Lung (tissue), 12 donors: ENCODE measurements around the gene CD164L2. TPM values are rescaled to one million over a fixed set of nuclear protein-coding genes. Genes with fewer than 3 reads are reported as not detected.

Source experiments
- ATAC-seq: fragments of 200-7000 bp; cut with Tn5 transposase; one replicate; pipeline ENCODE4 v1.9.1; 2020; ENCODE audit warnings: moderate number of reproducible peaks; ENCODE audit not compliant: insufficient read depth, low FRiP score
- DNase-seq, 3 donors: peaks; one replicate each; pipeline ENCODE4 v3.0.0-alpha.2; 2013 to 2017
- H3K27ac ChIP-seq, 2 donors: one replicate each; pipeline ENCODE4 v1.5.1; 2013; ENCODE audit warnings: mild to moderate bottlenecking in 2 of 2, moderate library complexity in 2 of 2, control low read depth in 1 of 2, inconsistent platforms in 1 of 2, low read depth in 1 of 2, low read length in 1 of 2
- H3K27me3 ChIP-seq, 3 donors: one replicate each; pipeline ENCODE4 v1.5.1; 2013; ENCODE audit warnings: low read length in 2 of 3; ENCODE audit not compliant: control insufficient read depth in 3 of 3, insufficient read depth in 3 of 3
- H3K36me3 ChIP-seq, 4 donors: one replicate each; pipeline ENCODE4 v1.5.1; 2013; ENCODE audit warnings: low read length in 4 of 4, mild to moderate bottlenecking in 1 of 4, moderate library complexity in 1 of 4; ENCODE audit not compliant: control insufficient read depth in 4 of 4, insufficient read depth in 4 of 4
- H3K4me1 ChIP-seq, 5 donors: one replicate each; pipeline ENCODE4 v1.5.1; 2013; ENCODE audit warnings: low read length in 5 of 5, mild to moderate bottlenecking in 2 of 5, moderate library complexity in 1 of 5; ENCODE audit not compliant: control insufficient read depth in 5 of 5, insufficient read depth in 5 of 5
- H3K4me3 ChIP-seq: one replicate; pipeline ENCODE4 v1.5.1; 2013; ENCODE audit warnings: mild to moderate bottlenecking, control low read depth, moderate library complexity
- H3K9ac ChIP-seq, 2 donors: one replicate each; pipeline ENCODE4 v1.5.1; 2013; ENCODE audit warnings: low read length in 2 of 2, control low read depth in 1 of 2; ENCODE audit not compliant: insufficient read depth in 1 of 2
- H3K9me3 ChIP-seq, 4 donors: one replicate each; pipeline ENCODE4 v1.5.1; 2013; ENCODE audit warnings: low read length in 3 of 4, mild to moderate bottlenecking in 1 of 4, moderate library complexity in 1 of 4; ENCODE audit not compliant: control insufficient read depth in 4 of 4, insufficient read depth in 3 of 4
- CTCF ChIP-seq: IDR thresholded peaks from 2 replicates; pipeline ENCODE4 v1.5.1; 2012; ENCODE audit warnings: mild to moderate bottlenecking; ENCODE audit errors: control extremely low read depth, extremely low read depth
- WGBS, 2 donors: extraction: QIAGEN DNeasy Blood & Tissue Kit; methylation state at CpG; one replicate each; pipeline ENCODE4 v1.1.7; 2013; 5-methylcytosine and 5-hydroxymethylcytosine counted together
- polyA plus RNA-seq, 2 donors: library from polyadenylated mRNA; stranded (reverse); fragments of 200-250 nt; gene quantifications; one replicate each; pipeline ENCODE4 v1.2.1, GENCODE V29; 2013
- total RNA-seq, 2 donors: library from RNA; depleted of rRNA in 1 of 2; stranded (reverse); fragments of >200 nt in 1 of 2; gene quantifications; one replicate each; pipeline ENCODE4 v1.2.1, GENCODE V29; 2014 to 2021
- donor health status: control.
- donor health status: control.
- donor health status: Bipolar disorder and iron deficiency.
- donor health status: healthy.
- donor health status: DM: yes; HTN: yes; CAD: no.

CD164L2 gene
- total and polyA plus RNA-seq, 4 donors, result 6.3 to 19.8 (median 8.9) TPM

- Histone ChIP-seq H3K27ac (no peak overlapping the region), H3K27me3 (peaks cover 0 to 2% (median 0%) of the 10 kb centered on the region in 3 donors), H3K9me3 (no peaks in the 10 kb centered on the region), H3K4me1 (peaks cover 0 to 13% (median 9%) of the 10 kb centered on the region in 5 donors), H3K36me3 (peaks cover 2 to 84% (median 4%) of the 10 kb centered on the region in 4 donors), H3K4me3 (no peak overlapping the region), H3K9ac (no peak overlapping the region)
- DNase-seq (no peak), ATAC-seq (no peak)
- TF ChIP-seq CTCF, result no peak
- WGBS, 2 donors, result 28 to 61% methylated on average over 63 to 71 of the region's 71 CpGs
Observed at GRCh38 chr1:27360159-27361043, 22.7 kb downstream of the CD164L2 start.

- no peak for TF ChIP-seq CTCF
- 63 to 75% methylated on average over 9 of the region's 9 CpGs for WGBS, 2 donors
- Histone ChIP-seq H3K9me3 (no peaks in the 10 kb centered on the region), H3K27me3 (peaks cover 0 to 2% (median 0%) of the 10 kb centered on the region in 3 donors), H3K36me3 (peaks cover 4 to 89% (median 5%) of the 10 kb centered on the region in 4 donors), H3K4me1 (peaks cover 0 to 9% (median 2%) of the 10 kb centered on the region in 5 donors), H3K9ac (no peak overlapping the region), H3K27ac (no peak overlapping the region), H3K4me3 (no peak overlapping the region)
- ATAC-seq (no peak), DNase-seq (no peak)
Observed at GRCh38 chr1:27359822-27360158, 23.3 kb downstream of the CD164L2 start.

- Histone ChIP-seq H3K27me3 (peaks cover 0 to 2% (median 0%) of the 10 kb centered on the region in 3 donors), H3K4me3 (no peak overlapping the region), H3K4me1 (peaks cover 0 to 4% (median 0%) of the 10 kb centered on the region in 5 donors), H3K27ac (no peak overlapping the region), H3K36me3 (peaks cover 4 to 82% (median 5%) of the 10 kb centered on the region in 4 donors), H3K9ac (no peak overlapping the region), H3K9me3 (no peaks in the 10 kb centered on the region)
- ATAC-seq, result no peak
- no peak for TF ChIP-seq CTCF
- WGBS, 2 donors, result 96 to 97% methylated on average over 5 of the region's 5 CpGs
- no peak for DNase-seq
Observed at GRCh38 chr1:27358928-27359313, 24.2 kb downstream of the CD164L2 start.
